Activated naive CD4-positive, alpha-beta T cell treated with anti-CD3 and anti-CD28 coated beads, Interleukin-2, amount 50 U/mL, for 16 hours (primary cell): ENCODE measurements around the gene GNGT1.

ENCODE experiments used
- DNase-seq: peaks from one replicate; pipeline ENCODE4 v3.0.0-alpha.2; 2020

GNGT1 gene

DNA sequence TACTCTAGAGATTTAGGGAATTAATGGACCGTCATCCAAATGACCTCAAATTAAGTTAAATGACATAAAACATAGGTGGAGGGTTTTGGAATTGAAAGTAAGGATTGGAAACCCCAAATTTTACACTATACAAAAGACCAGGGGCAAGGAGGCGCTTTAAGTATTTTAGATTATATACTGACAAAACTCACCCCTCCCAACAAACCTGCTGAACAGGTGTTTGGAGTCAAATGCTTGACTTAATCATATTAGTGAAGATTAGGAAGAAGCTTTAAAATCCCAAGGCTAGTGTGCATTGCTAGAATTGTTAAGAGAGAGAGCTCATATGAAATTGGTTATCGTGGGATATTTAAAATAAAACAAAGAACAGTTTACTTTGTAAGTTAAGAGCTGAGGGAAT, at the start of gene GNGT1:
Gene GNGT1 (plus strand): TSS at position 301 of the 400 bp plus-strand sequence. CDS start 180 bp downstream, outside the sequence.
- DNase-seq = no peak

DNA sequence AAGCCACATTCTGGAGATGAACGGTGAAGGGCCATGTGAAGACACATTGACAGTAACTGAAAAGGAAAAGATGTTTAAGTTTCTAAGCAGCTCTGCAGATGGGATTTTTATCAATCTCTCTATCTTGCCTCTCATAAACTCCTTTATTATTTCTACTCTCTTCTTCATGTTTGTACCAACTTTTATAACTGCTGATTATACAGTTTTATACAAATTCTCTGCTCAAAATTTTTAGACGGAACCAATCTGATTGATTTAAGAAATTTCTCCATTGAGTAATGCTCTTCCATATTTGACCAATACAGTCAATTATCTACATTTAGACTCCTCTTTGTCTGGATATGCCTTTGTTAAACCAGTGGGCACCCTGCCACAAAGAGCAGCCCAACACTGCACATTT, 47.5 kb upstream of the GNGT1 start:
- no peak for DNase-seq

DNA sequence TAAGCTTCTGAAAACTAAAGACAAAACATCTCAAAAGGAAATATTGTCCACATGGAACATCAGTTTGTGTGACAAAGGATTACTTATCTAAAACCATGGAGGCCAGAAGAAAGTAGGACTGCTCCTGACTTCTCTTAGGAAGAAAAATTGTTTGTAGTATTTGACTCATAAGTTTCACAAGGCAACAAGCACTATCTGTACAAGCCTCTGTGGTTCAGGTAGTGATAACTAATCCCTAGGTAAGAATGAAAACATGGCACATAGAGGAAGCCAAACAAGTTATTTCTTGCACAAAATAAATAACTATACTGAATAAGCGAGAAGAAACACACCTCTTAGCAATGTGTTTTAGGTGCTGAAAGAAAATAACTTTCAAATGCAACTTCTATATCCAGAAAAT, 46.1 kb upstream of the GNGT1 start:
- no peak for DNase-seq

DNA sequence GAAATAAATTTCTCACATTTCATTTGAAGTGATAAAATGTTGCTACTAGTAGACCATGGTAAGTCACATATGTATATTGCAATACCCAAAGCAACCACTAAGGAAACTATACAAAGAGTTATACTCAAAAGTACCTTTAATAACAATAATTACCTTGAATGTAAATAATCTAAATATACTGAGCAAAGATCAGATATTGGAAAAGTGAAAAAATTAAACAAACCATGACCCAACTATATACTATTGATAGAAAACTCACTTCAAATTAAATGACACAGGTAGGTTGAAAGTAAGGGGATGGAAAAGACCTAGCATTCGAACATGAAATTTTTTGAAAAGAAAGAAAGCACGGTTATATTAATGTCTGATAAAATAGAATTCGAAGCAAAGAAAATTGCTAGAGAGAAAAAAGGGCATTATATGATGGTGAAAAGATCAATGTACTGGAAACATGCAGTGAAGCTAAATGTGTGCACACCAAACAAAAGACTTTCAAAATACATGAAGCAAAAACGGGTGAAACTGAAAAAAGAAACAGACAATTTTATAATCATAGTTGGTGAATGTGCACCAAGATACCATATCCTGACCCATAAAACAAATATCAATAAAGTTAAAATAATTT, 44.9 kb upstream of the GNGT1 start:
- DNase-seq = no peak

DNA sequence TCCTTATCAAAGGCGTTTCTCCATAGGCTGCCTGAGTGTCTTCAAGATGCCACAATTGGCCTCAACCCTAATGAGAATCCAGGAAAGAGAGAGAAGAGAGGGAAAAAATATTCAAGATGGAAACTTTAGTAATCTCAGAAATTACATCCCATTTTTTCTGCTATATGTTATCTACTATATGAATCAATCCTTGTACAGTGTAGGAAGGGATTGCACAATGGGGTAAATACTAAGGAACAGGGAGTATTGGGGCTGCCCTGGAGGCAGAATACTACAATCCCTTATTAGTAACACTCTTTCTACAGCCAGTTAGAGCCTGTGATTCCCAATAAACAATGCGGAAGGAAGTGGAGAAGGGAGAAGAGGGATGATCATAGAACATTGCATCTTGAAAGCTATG, 43.7 kb upstream of the GNGT1 start:
- DNase-seq = no peak

DNA sequence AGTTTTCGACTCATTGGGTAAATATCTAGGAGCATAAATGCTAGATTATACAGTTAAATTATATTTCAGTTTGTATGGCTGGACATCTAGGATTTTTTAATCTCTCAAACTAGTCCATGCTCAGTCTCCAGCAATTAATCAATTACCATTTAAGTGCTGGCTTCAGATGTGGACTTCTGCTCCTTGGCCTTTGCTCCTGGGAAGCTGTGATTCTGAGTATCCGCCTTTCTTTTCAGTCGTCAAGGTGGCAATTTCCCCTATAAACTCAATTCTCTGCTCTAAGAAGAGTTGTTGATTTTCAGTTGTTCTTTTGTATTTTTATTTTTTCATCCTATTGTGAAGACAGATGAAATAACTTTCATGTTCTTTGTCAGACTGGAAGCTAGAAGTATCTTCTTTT, 39.5 kb upstream of the GNGT1 start:
- DNase-seq = no peak

DNA sequence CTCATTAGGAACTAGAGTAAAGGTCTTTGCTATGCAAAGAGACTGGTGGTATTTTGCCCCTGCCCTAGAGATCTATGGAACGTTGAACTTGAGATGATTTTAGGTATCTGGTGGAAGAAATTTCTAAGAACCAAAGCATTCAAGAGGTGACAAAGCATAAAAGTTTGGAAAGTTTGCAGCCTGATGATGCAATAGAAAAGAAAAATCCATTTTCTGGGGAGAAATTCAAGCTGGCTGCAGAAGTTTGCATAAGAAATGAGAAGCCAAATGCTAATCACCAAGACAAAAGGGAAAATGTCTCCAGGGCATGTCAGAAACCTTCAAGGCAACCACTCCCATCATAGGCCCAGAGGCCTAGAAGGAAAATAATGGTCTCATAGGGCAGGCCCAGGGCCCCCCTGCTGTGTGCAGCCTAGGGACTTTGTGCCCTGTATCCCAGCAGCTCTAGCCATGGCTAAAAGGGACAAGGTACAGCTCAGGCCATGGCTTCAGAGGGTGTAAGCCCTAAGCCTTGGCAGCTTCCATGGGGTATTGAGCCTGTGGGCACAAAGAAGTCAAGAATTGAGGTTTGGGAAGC, 32.3 kb upstream of the GNGT1 start:
- DNase-seq = no peak

DNA sequence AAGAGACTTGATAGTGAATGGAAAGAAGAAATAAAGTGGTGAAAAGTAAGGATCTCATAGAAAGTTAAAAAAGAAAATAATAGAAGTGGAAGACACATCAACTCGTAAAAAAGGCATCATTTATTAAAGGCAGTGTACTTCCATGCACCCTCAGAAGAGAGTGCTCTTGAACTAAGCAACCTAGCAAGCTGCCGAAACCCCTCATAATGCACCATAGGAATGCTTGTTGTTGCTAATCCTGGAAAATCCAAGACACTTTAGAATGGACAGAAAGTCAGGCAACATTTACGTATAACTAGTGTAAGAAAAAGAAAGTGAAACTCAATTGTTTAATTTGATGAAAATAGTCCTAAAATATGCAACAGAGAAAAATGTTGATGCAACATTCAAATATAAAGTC, 28.6 kb upstream of the GNGT1 start:
- no peak for DNase-seq

DNA sequence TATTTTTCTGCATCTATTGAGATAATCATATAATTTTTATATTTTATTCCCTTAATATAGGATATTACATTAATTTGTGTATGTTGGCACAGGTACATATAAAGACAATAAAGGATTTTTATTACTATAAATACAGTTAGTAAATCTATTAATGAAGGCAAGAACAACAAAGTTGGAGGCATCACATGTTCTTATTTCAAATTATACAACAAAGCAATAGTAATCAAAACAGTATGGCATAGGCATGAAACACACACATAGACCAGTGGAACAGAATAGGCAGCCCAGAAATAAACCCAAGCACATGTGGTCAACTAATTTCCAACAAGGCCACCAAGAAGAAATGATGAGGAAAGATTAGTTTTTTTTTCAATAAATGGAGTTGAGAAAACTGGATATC, 27.0 kb upstream of the GNGT1 start:
- DNase-seq = no peak

DNA sequence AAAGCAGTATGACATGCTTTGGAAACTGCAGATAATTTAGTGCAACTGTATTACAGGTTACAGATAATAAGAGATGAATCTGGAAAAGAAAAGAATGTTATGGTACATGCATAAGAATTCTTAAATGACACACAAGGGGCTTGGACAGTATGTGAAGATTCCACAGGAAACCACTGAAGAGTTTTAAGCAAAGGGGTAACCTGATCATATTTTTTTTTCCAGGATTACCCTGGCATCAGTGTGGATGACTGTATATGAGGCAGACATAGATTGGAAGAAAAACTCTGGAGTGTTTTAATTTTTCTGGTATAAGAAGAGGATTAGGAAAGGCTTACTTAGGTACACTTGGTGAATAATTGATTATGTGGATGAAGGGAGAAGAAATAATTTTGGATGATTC, 23.9 kb upstream of the GNGT1 start:
- DNase-seq = no peak

DNA sequence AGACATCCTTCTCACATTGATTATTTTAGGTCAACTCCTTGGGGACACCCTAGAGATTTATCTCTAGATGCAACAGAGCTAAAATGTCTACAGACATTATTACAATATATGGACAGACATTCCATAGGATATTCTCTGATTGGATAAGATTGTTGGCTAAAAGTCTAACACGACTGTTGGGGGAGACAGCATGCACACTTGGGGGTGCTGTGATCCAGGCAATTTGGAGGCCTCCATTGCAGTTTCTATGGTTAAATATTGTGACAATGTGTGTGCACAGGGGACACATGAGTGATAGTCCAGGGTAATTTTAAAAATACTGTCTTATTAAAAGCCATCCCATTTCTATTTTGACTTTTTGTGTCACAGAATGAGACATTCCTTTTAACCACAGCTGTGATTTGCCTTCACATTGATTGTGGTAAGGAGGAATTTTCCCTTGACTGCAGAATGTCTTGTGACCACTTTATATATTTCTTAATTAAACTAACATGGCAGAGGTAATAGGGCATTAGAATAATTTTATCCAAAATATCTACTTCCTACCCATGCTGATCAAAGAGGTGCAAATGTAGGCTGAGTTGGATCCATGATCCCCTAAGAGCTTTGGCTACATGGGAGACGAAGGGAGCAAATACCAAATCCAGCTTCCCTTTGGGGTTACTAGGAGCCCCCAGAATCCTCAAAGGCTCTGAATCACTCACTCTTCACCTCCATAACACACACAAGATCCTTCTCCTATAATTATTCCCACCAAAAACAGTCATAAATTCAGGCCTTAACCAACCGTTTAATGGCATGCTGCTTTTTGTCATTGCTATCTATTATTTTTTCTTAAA, 23.1 kb upstream of the GNGT1 start:
- DNase-seq = no peak

DNA sequence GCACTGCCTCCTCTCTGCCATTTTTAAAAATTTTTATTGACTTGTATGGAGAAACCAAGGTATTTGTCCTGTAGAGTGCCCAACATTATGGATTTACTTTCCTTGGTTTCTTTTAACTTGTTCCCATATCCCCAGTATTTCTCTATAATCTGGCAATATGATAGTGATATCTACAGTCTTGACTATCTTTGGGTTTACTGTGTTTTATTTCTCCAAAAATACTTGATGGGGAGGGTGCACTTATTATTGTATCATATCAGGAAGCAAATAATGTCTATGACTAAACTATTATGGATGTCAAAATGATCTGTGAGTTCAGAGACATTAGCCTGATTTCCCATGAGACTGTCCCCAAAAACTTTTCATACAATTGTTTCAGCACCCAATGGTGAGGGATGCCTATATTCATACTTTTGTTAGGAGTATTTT, 22.4 kb upstream of the GNGT1 start:
- no peak for DNase-seq

DNA sequence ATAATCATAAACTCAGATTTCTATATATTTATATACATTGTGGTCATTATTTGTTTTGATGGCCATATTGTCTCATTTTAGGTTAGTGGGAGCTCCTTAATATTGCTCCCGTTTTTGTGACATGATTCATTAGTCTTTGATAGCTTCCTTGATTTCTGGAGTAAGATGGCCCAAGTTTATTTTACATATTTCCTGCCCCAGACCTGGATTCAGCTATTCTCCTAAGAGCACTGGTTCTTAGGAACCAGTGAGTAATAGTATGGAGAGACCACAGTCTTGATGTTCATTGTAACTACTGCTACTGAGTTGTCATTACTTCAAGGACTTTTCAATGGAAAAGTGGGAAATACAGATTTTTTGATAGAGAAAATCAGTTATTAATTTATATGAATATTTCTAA, 21.8 kb upstream of the GNGT1 start:
- DNase-seq = no peak

DNA sequence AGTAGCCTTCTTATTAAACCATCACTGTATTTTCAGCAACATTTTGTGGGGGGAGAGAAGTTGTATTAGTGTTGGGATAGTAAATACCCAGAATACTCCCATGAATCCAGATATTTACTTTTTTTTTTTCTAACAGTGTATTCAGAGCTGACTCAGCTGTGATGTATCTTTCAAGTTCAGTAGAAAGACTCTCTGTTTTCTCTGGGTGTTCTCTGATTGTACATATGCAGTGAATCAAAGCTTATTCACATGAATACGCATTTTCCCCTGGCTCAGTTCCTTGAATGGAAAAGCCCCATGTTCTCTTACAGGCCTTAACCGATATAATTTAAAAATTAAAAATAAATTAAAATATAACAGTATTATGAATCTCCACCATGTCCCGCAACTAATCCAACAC, 17.1 kb upstream of the GNGT1 start:
- no peak for DNase-seq

DNA sequence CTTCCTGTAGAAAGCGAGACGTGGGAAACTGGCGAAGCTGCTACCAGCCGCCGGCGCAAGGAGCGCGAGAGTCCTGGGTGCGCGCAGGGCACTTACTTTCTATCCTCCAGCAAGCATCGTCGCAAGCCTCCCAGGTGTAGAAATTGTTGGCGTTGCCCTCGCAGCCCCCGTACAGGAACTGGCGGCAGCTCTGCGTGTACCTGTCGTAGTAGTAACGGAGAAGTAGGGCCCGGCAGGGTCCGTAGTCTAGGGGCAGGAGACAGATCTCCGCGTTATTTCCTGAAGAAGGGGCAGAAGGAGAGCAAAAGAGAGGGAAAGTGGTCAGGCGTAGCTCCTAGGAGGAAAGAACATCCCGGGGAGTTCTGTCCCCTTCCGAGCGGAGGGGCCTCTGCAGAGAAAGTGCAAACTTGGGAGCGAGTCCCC, 16.3 kb upstream of the GNGT1 start:
- DNase-seq = no peak

DNA sequence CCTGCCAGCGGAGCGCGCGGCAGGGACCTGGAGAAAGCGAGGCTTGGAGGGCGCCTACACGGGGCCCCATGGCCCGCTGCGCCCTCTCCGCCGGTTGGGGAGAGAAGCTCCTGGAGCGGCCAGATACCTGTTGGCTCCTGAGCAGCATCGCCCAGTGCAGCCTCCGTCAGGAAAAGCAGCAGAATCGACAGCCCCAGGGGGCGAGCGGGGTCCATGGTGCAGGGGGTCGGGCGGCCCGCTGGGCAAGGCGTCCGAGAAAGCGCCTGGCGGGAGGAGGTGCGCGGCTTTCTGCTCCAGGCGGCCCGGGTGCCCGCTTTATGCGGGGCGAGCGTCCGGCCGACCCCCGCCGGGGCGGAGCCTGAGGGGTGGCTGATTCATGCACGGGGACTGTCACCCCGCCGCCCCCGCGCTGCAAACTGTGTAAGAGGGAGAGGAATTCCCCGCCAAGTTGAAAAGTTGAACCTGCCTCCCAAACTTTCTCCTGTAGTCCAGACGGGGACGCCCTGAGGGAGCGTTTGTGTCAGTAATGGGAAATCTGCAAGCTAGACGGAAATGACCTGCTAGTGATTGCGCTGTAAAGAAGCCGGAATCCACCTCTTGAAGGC, 15.8 kb upstream of the GNGT1 start, which contains the start of gene TFPI2:
Gene TFPI2 (minus strand): TSS at position 290 of the 605 bp plus-strand sequence. CDS start 75 bp downstream, at position 215.
- peak; percentile 10 for DNase-seq

DNA sequence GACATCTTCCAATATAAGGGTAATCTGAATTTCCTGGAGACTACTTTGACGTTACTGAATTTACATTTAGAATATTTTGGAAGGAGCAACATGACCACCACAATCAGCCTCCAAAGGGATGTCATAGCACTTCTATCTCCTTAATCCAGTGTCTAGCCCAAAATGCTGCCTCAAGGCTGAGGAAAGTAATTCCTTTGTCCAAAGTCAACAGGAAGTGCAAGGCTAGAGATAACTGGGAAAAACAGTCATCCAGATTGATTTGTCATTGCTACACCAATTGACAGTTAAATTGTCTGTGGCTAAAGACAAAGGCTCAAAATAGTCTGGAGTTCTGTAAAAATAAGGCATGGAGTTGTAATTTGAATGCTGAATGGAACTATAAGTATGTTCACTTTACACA, 11.9 kb upstream of the GNGT1 start:
- no peak for DNase-seq

DNA sequence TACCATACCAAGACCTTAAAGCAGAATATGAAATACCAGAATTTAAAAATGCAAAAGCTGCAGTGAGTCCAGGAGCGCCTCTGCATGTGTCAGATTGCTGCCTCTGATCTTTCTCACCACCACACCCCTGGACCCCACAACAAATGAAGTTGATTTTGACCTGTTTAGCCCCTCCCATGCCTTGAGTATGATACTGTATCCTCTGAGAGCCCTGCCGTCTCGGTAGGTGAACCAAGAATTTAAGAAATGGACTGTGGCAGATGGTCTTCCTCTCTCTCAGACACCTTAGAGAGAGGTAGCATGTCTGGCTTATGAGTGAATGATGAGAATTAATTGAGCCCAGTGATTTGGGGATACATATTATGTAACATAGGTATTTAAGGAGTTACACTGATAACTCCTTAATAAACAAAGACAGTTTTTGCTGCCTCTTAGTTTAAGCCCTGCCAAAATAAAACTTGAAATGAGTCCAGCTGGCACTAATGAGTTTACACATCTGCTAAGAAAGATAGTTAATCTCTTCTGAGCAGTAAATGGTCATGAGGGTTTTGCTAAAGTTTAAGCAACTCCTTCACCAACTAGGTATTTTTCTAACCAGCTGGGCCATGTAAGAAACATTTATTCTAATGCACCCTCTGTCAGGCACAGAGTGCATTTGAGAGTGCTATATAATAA, 11.3 kb upstream of the GNGT1 start:
- DNase-seq = no peak

DNA sequence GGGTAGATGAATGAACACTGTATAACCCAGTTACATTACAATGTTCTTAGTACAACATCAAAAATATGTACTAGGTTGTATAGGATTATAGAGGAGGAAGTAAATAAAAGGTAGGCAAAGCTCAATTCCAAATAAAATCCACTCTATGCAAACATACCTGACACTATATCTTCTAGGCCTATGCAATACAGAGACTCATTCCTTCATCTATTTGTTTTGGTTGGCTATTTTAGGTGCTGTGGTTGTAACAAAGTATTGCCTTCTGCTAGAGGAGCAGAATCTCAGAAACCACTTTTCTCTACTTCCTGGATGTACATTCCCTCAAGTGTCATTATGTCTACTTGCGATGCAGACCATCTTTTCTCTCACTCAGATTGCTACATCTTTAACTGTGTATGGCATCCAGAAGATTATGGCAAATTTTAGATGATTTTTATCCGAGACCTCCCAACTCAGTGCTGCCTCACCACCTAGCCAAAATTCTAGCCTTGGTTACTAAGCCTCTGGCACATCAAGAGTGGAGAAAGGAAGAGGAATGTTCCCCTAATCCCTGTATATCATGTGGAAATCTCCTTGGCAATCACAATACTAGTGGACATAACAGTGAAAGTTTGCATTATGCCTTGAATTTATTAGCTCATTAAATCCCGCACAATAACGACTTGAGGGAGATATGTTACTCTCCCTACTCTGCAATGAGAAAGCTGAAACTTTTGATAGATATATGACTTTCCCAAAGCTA, 10.3 kb upstream of the GNGT1 start:
- no peak for DNase-seq

DNA sequence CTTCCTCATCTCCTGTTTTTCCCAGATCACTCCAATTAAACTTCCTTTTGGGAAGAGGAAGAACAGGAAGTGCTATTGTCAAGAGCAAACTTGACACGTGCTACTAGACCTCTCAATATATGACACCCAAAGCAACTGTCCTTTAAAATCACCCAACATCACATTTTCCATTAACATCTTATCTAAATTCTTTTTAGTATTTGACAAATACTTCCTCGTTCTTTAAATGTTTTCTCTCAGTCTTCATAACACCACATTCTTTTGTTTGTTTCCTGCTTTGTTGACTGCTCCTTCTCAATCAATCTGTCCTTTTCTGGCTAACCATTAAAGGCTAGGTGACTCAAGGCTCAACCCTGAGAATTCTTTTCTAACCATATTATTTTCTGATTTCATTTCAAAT, 8.7 kb upstream of the GNGT1 start:
- no peak for DNase-seq

DNA sequence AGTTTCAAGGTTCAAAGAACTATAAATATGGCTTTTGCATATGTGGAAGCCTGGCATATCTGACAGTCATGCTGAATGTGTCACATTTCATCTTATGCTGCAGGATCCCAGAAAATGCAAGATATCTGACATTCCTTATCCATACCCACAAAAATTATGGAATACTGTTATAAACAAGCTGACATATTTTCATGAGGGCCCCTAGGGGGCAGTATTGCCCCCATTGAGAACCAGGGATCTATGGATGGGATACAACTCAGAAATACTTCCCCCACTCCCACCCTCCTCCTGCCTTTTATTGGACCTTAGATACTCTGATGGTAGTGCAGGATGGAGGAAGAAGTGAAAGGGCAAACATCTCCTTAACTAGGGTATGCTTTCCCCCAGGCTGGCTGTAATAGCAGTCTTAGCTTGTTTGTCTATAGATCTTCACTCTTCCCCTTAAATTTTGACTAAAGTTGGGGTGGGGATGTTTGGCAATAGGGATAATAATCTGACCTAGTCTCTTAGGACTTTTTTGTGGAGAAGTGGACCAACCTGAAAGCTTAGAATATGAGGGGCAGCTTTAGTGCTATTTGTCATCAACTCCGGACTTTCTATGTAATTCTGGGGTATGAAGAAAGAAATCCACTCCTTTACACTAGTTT, 3.5 kb upstream of the GNGT1 start:
- DNase-seq = no peak
